Body of pancreas (tissue), 4 donors: ENCODE data around the gene RHD.

Source experiments
- POLR2A ChIP-seq, 3 donors: fragments of 450-650 bp; IDR thresholded peaks; one replicate each; pipeline ENCODE4 v1.6.1; 2016; ENCODE audit warnings: antibody characterized with exemption in 3 of 3, mild to moderate bottlenecking in 2 of 3
- TF ChIP-seq, protein P1 (sequence below), 7 experiments: fragments of 450-650 bp in 4 of 7; fragments of 200-600 bp in 3 of 7; sonication (generic) in 3 of 7; IDR thresholded peaks; one replicate each; pipeline ENCODE4 v1.5.1; 2016 to 2019; ENCODE audit warnings: antibody characterized with exemption in 7 of 7

DNA sequence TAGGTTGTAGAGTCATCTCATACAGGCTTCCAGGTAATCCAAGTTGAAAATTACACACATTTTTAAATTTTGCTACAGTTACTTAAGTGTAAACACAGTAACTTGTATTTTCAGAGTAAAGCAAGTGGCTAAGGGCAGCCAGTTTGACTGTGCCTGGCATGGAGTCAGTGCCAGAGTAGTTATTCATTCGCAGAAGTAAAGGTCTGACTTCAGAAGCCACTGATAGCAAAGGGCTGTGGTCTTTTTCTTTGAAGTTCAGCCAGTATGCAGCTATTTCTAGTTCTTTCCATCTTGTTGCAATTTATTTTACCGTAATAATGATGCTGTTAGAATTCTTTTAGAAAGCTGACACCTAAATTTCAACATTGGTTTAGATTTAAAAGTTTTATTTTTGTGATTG lies 75.2 kb downstream of the RHD start:
- TF ChIP-seq, protein P1, sequence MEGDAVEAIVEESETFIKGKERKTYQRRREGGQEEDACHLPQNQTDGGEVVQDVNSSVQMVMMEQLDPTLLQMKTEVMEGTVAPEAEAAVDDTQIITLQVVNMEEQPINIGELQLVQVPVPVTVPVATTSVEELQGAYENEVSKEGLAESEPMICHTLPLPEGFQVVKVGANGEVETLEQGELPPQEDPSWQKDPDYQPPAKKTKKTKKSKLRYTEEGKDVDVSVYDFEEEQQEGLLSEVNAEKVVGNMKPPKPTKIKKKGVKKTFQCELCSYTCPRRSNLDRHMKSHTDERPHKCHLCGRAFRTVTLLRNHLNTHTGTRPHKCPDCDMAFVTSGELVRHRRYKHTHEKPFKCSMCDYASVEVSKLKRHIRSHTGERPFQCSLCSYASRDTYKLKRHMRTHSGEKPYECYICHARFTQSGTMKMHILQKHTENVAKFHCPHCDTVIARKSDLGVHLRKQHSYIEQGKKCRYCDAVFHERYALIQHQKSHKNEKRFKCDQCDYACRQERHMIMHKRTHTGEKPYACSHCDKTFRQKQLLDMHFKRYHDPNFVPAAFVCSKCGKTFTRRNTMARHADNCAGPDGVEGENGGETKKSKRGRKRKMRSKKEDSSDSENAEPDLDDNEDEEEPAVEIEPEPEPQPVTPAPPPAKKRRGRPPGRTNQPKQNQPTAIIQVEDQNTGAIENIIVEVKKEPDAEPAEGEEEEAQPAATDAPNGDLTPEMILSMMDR (IDR thresholded peaks at IDR 0.05) = no peak
- no peak for TF ChIP-seq POLR2A (IDR thresholded peaks at IDR 0.05)
